Neural cell (in vitro differentiated cells): ENCODE results near the gene CNPY2. TPM values are rescaled to one million over a fixed set of nuclear protein-coding genes. Genes with fewer than 3 reads are reported as not detected.

Source experiments
- H2AFZ ChIP-seq: fragments of 200-600, 300-800 bp; sonication (generic), shearing (Covaris generic); 2 replicates; pipeline ENCODE4 v1.6.0; 2014; ENCODE audit warnings: low read depth, mild to moderate bottlenecking, antibody characterized with exemption, low read length, moderate library complexity
- H3F3A ChIP-seq: fragments of 200-600 bp; shearing (Covaris generic); 2 replicates; pipeline ENCODE4 v1.6.1; 2016; ENCODE audit warnings: mild to moderate bottlenecking, moderate library complexity, mixed read lengths, antibody characterized with exemption, low read length; ENCODE audit not compliant: insufficient read depth, poor library complexity, severe bottlenecking
- H3K27ac ChIP-seq: fragments of 200-600, 300-800 bp; sonication (generic), shearing (Covaris generic); 2 replicates; pipeline ENCODE4 v1.5.1; 2014; ENCODE audit warnings: mild to moderate bottlenecking, low read length, moderate library complexity
- H3K27me3 ChIP-seq: fragments of 300-800, 200-600 bp; sonication (generic), shearing (Covaris generic); 2 replicates; pipeline ENCODE4 v1.6.0; 2014; ENCODE audit warnings: mild to moderate bottlenecking, low read depth, low read length, moderate library complexity; ENCODE audit not compliant: insufficient read depth
- H3K36me3 ChIP-seq: fragments of 300-800, 200-600 bp; sonication (generic), shearing (Covaris generic); 2 replicates; pipeline ENCODE4 v1.5.1; 2014; ENCODE audit warnings: mild to moderate bottlenecking, antibody characterized with exemption, low read length, moderate library complexity; ENCODE audit not compliant: insufficient read depth
- H3K4me2 ChIP-seq: fragments of 300-800, 200-600 bp; sonication (generic), shearing (Covaris generic); 2 replicates; pipeline ENCODE4 v1.6.0; 2014; ENCODE audit warnings: mild to moderate bottlenecking, low read length
- H3K4me3 ChIP-seq: fragments of 300-800, 200-600 bp; sonication (generic), shearing (Covaris generic); 2 replicates; pipeline ENCODE4 v1.5.1; 2014; ENCODE audit warnings: mild to moderate bottlenecking, low read length, moderate library complexity
- H3K79me2 ChIP-seq: fragments of 200-600 bp; shearing (Covaris generic); replicated peaks from 2 replicates; pipeline ENCODE4 v1.6.0; 2014; ENCODE audit warnings: mild to moderate bottlenecking, low read length, moderate library complexity; ENCODE audit not compliant: insufficient read depth
- H3K9ac ChIP-seq: fragments of 300-800, 200-600 bp; sonication (generic), shearing (Covaris generic); 2 replicates; pipeline ENCODE4 v1.6.1; 2016; ENCODE audit warnings: mild to moderate bottlenecking, low read length, mixed read lengths
- H3K9me2 ChIP-seq: fragments of 200-600 bp; shearing (Covaris generic); 2 replicates; pipeline ENCODE4 v1.6.1; 2016; ENCODE audit warnings: mild to moderate bottlenecking, low read length, mixed read lengths; ENCODE audit not compliant: insufficient read depth
- H3K9me3 ChIP-seq: fragments of 200-600, 300-800 bp; sonication (generic), shearing (Covaris generic); 2 replicates; pipeline ENCODE4 v1.6.1; 2016; ENCODE audit warnings: mild to moderate bottlenecking, mixed run types, low read length, moderate library complexity, mixed read lengths
- H4K20me1 ChIP-seq: fragments of 200-600 bp; shearing (Covaris generic); 2 replicates; pipeline ENCODE4 v1.6.1; 2016; ENCODE audit warnings: mild to moderate bottlenecking, mixed run types; ENCODE audit not compliant: insufficient read depth
- EP300 ChIP-seq: fragments of 450-650 bp; conservative IDR thresholded peaks from 2 replicates; pipeline ENCODE4 v1.6.1; 2014; ENCODE audit warnings: antibody characterized with exemption, mild to moderate bottlenecking, moderate library complexity; ENCODE audit not compliant: poor library complexity, severe bottlenecking
- EZH2 ChIP-seq: fragments of 200-600, 300-800 bp; shearing (Covaris generic), sonication (generic); IDR thresholded peaks from 2 replicates; pipeline ENCODE4 v1.6.1; 2014; ENCODE audit warnings: antibody characterized with exemption, low read length, borderline replicate concordance, mild to moderate bottlenecking; ENCODE audit not compliant: insufficient read depth, poor library complexity, severe bottlenecking
- MXI1 ChIP-seq: fragments of 450-650 bp; conservative IDR thresholded peaks from 2 replicates; pipeline ENCODE4 v1.6.1; 2014; ENCODE audit warnings: antibody characterized with exemption, mild to moderate bottlenecking; ENCODE audit not compliant: poor library complexity, severe bottlenecking
- POLR2AphosphoS5 ChIP-seq: IDR thresholded peaks from 2 replicates; pipeline ENCODE4 v1.6.1; 2012
- RAD21 ChIP-seq: fragments of 450-650 bp; conservative IDR thresholded peaks from 2 replicates; pipeline ENCODE4 v1.6.1; 2014; ENCODE audit warnings: antibody characterized with exemption, mild to moderate bottlenecking, moderate library complexity
- SMC3 ChIP-seq: fragments of 450-650 bp; conservative IDR thresholded peaks from 2 replicates; pipeline ENCODE4 v1.6.1; 2014; ENCODE audit warnings: antibody characterized with exemption, mild to moderate bottlenecking, moderate library complexity; ENCODE audit not compliant: poor library complexity
- TAF1 ChIP-seq: IDR thresholded peaks from 2 replicates; pipeline ENCODE4 v1.6.1; 2012; ENCODE audit warnings: low read depth
- polyA minus RNA-seq: library from RNA; depleted of rRNA, polyadenylated mRNA; stranded (reverse); fragments of >200 nt; gene quantifications from 2 replicates; pipeline ENCODE4 v1.2.3, GENCODE V29; 2014
- polyA plus RNA-seq: library from polyadenylated mRNA; depleted of rRNA; stranded (reverse); fragments of >200 nt; gene quantifications from 2 replicates; pipeline ENCODE4 v1.2.3, GENCODE V29; 2014
- TF ChIP-seq, protein P1 (sequence below): fragments of 450-650 bp; IDR thresholded peaks from 2 replicates; pipeline ENCODE4 v1.5.1; 2014; ENCODE audit warnings: antibody characterized with exemption, mild to moderate bottlenecking, moderate library complexity; ENCODE audit not compliant: poor library complexity, severe bottlenecking
- TF ChIP-seq, protein P2 (sequence below): IDR thresholded peaks from 2 replicates; pipeline ENCODE4 v1.6.1; 2012; ENCODE audit warnings: borderline replicate concordance

Gene CNPY2
- 169 and 175 TPM in 2 replicates for polyA plus RNA-seq
- 51.2 and 63.3 TPM in 2 replicates for polyA minus RNA-seq

DNA sequence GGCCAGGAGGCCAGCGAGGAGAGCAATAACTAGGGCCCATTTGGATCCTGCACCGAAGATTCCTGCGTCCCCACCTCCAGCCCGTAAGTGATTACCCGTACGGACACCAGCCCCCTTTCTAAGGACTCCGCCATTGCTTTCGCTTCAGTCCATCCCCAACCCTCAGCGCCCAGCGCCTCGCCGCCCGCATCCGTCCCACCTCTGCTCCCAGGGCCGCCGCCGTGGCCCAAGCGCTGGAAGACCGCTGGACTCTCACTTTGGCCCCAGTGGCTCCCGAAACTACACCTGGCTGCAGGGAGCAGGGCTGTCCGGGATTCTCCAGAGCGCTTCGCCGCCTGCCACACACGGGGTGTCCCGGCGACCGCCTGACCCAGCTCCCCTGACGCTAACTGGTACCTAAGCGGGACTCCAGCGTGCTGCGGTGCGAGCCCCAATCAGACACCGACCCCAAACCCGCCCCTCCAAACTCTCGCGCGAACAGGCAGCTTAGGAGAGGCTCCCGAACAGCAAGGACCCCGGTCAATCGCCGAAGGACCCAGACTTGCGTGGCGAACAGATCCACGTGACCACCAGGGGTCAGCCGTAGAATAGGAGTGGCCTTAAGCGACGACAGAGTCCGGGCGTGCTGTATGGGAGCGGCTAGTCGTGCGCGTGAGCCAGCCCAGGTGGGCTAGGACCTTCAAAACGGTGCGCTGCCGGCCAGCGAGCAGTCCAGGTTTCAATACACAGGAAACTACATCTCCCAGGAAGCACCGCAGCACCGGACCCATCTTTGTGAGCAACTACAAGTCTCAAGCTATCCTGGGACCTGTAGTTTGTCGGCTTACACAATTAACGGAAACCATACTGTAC lies at the start of gene CNPY2:
Gene CNPY2, minus strand, starts transcription at position 367 of the 852 bp plus-strand sequence. CDS start 771 bp downstream, outside the sequence.
- Histone ChIP-seq H3F3A (no peaks in the 10 kb centered on the region), H3K9ac (peak within 1 kb of the TSS; percentile 89), H3K4me3 (peak within 1 kb of the TSS; percentile 91), H3K27me3 (no peaks in the 10 kb centered on the region), H2AFZ (peak within 1 kb of the TSS; percentile 22), H3K79me2 (peaks cover 10% of the 10 kb centered on the region), H3K36me3 (peaks cover 3% of the 10 kb centered on the region), H3K4me2 (peak within 1 kb of the TSS; percentile 68), H3K9me3 (no peaks in the 10 kb centered on the region), H3K27ac (peak within 1 kb of the TSS; percentile 84), H3K9me2 (no peaks in the 10 kb centered on the region), H4K20me1 (no peaks in the 10 kb centered on the region)
- no peak for TF ChIP-seq EZH2
- no peak for TF ChIP-seq EP300
- TF ChIP-seq, protein P1, sequence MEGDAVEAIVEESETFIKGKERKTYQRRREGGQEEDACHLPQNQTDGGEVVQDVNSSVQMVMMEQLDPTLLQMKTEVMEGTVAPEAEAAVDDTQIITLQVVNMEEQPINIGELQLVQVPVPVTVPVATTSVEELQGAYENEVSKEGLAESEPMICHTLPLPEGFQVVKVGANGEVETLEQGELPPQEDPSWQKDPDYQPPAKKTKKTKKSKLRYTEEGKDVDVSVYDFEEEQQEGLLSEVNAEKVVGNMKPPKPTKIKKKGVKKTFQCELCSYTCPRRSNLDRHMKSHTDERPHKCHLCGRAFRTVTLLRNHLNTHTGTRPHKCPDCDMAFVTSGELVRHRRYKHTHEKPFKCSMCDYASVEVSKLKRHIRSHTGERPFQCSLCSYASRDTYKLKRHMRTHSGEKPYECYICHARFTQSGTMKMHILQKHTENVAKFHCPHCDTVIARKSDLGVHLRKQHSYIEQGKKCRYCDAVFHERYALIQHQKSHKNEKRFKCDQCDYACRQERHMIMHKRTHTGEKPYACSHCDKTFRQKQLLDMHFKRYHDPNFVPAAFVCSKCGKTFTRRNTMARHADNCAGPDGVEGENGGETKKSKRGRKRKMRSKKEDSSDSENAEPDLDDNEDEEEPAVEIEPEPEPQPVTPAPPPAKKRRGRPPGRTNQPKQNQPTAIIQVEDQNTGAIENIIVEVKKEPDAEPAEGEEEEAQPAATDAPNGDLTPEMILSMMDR = peak; percentile 27
- no peak for TF ChIP-seq RAD21
- TF ChIP-seq TAF1 = no peak
- TF ChIP-seq MXI1 = peak; percentile 86
- TF ChIP-seq SMC3 = peak; percentile 37
- TF ChIP-seq, protein P2, sequence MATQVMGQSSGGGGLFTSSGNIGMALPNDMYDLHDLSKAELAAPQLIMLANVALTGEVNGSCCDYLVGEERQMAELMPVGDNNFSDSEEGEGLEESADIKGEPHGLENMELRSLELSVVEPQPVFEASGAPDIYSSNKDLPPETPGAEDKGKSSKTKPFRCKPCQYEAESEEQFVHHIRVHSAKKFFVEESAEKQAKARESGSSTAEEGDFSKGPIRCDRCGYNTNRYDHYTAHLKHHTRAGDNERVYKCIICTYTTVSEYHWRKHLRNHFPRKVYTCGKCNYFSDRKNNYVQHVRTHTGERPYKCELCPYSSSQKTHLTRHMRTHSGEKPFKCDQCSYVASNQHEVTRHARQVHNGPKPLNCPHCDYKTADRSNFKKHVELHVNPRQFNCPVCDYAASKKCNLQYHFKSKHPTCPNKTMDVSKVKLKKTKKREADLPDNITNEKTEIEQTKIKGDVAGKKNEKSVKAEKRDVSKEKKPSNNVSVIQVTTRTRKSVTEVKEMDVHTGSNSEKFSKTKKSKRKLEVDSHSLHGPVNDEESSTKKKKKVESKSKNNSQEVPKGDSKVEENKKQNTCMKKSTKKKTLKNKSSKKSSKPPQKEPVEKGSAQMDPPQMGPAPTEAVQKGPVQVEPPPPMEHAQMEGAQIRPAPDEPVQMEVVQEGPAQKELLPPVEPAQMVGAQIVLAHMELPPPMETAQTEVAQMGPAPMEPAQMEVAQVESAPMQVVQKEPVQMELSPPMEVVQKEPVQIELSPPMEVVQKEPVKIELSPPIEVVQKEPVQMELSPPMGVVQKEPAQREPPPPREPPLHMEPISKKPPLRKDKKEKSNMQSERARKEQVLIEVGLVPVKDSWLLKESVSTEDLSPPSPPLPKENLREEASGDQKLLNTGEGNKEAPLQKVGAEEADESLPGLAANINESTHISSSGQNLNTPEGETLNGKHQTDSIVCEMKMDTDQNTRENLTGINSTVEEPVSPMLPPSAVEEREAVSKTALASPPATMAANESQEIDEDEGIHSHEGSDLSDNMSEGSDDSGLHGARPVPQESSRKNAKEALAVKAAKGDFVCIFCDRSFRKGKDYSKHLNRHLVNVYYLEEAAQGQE = no peak
- TF ChIP-seq POLR2AphosphoS5 = peak; percentile 78

DNA sequence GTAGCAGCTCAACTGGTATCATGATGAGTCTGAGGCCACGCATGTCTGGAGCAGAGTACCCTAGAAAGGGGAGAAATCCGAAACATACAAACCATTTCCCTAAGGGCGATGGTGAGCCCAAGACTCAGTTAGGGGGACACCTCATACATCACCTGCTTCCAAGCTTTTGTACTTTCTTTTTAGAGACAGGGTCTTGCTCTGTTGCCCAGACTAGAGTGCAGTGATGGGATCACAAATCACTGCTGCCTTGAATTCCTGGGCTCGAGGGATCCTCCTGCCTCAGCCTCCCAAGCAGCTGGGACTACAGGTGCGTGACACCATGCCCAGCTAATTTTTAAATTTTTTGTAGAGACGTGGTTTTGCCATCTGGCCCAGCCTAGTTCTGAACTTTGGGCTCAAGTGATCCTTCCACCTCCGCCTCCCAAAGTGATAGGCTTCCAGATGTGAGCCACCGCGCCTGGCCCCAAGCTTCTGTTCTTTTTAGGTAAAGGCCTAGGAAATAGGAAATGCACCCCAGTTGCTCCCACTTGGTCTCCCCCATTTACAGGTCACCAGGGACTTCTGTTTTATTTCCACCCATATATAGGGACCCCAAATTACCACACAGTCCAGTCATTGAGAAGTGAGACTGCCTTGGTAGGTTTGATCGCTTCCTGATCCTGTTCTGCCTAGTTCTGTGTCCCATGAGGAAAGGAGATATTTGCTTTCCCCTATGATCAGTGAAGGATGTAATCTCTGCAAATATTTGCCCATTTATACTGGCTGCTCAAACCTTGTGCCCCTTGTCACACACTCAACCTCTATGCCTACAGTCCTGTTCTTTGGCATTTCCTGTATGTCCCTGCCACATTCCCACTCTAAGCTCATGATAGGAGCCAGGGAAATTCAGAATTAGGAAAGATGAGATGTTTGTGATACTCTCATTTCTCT lies 46.6 kb upstream of the CNPY2 start, which contains the start of gene APOF:
Gene APOF, minus strand, starts transcription at position 728 of the 930 bp plus-strand sequence. Its CDS starts 112 bp downstream, at position 616.
- no peaks in the 10 kb centered on the region for H3K9me2 ChIP-seq
- no peaks in the 10 kb centered on the region for H3F3A ChIP-seq
- no peaks in the 10 kb centered on the region for H3K9me3 ChIP-seq
- H3K4me2 ChIP-seq = no peak within 1 kb of the TSS
- no peaks in the 10 kb centered on the region for H3K36me3 ChIP-seq
- no peak for TF ChIP-seq MXI1
- TF ChIP-seq SMC3 = no peak
- TF ChIP-seq TAF1 = no peak
- TF ChIP-seq POLR2AphosphoS5 = no peak
- TF ChIP-seq, protein P2 = no peak
- TF ChIP-seq, protein P1 = no peak
- no peak for TF ChIP-seq RAD21
- no peak for TF ChIP-seq EZH2
- no peak for TF ChIP-seq EP300
- no peaks in the 10 kb centered on the region for H3K79me2 ChIP-seq
- H3K27me3 ChIP-seq = no peaks in the 10 kb centered on the region
- no peak within 1 kb of the TSS for H3K27ac ChIP-seq
- H2AFZ ChIP-seq = no peak within 1 kb of the TSS
- H3K4me3 ChIP-seq = no peak within 1 kb of the TSS
- no peak within 1 kb of the TSS for H3K9ac ChIP-seq
- no peaks in the 10 kb centered on the region for H4K20me1 ChIP-seq
